Thyroid gland (tissue), 4 donors: Measurements from ENCODE around the gene NPFF. TPM values are rescaled to one million over a fixed set of nuclear protein-coding genes. Genes with fewer than 3 reads are reported as not detected.

Source experiments
- DNase-seq, 2 donors: peaks; one replicate each; pipeline ENCODE4 v3.0.0-alpha.2; 2019
- H3K27ac ChIP-seq, 3 donors: fragments of 200-600 bp; sonication (generic); 1 replicate in 2 of 3; 2 replicates in 1 of 3; pipeline ENCODE4 v1.5.1; 2016 to 2019; ENCODE audit warnings: mild to moderate bottlenecking in 1 of 3, moderate library complexity in 1 of 3
- H3K27me3 ChIP-seq: fragments of 200-600 bp; sonication (generic); one replicate; pipeline ENCODE4 v1.5.1; 2019
- H3K36me3 ChIP-seq, 2 donors: fragments of 200-600 bp; sonication (generic); one replicate each; pipeline ENCODE4 v1.5.1; 2016 to 2019
- H3K4me1 ChIP-seq, 2 donors: fragments of 200-600 bp; sonication (generic); one replicate each; pipeline ENCODE4 v1.5.1; 2017 to 2019
- H3K4me3 ChIP-seq, 3 donors: fragments of 200-600 bp; sonication (generic); replicated peaks in 1 of 3; 1 replicate in 2 of 3; 2 replicates in 1 of 3; pipeline ENCODE4 v1.5.1; 2016; ENCODE audit warnings: mild to moderate bottlenecking in 1 of 3
- H3K9me3 ChIP-seq: fragments of 200-600 bp; sonication (generic); one replicate; pipeline ENCODE4 v1.5.1; 2017
- CTCF ChIP-seq, 6 experiments: fragments of 200-600 bp in 3 of 6; fragments of 450-650 bp in 3 of 6; sonication (generic) in 3 of 6; IDR thresholded peaks; one replicate each; pipeline ENCODE4 v1.5.1; 2016 to 2019; ENCODE audit warnings: antibody characterized with exemption in 6 of 6, mild to moderate bottlenecking in 2 of 6, inconsistent platforms in 1 of 6, moderate library complexity in 1 of 6
- POLR2A ChIP-seq, 2 donors: fragments of 450-650 bp; IDR thresholded peaks; one replicate each; pipeline ENCODE4 v1.6.1; 2017; ENCODE audit warnings: antibody characterized with exemption in 2 of 2, mild to moderate bottlenecking in 2 of 2, moderate library complexity in 1 of 2
- WGBS, 2 donors: methylation state at CpG; one replicate each; pipeline ENCODE4 v1.1.5; 2017; 5-methylcytosine and 5-hydroxymethylcytosine counted together
- intact Hi-C: fragments of 100-400 bp; cut with DNase I; formaldehyde crosslinking; loops from one replicate; pipeline ENCODE4 v1.15.1; 2023
- total RNA-seq, 4 donors: library from RNA; depleted of rRNA; stranded (reverse); fragments of >200 nt; gene quantifications; one replicate each; pipeline ENCODE4 v1.2.3, GENCODE V29; 2016

NPFF gene
- total RNA-seq, 4 donors from 2014 or later = not detected

GRCh38 chr12:53543539-53543938 lies 36.3 kb upstream of the NPFF start:
- DNase-seq = peak; percentile 52 to 61
- Histone ChIP-seq H3K4me3 (no peak overlapping the region), H3K27me3 (no peaks in the 10 kb centered on the region), H3K4me1 (peaks cover 18 to 26% of the 10 kb centered on the region in 2 donors), H3K9me3 (no peaks in the 10 kb centered on the region), H3K36me3 (peaks cover 16 to 26% of the 10 kb centered on the region in 2 donors), H3K27ac (peak overlapping the region; percentile 7 to 81 (median 38))
- 30 to 32% methylated on average over 5 of the region's 5 CpGs for WGBS, 2 donors
- no peak for TF ChIP-seq POLR2A (IDR thresholded peaks at IDR 0.05)
- peak; percentile 58 to 97 (median 80) for TF ChIP-seq CTCF (IDR thresholded peaks at IDR 0.05)
- intact Hi-C loops = loop anchor here (2.0 kb wide), 1 partner anchor 133 kb away; the partner anchor contains the start of gene ATP5MC2

- WGBS, 2 donors = 100% methylated on average over 3 of the region's 3 CpGs
- Histone ChIP-seq H3K4me3 (no peak overlapping the region), H3K27ac (peak overlapping the region in 2 of 3 donors; percentile 46 to 49), H3K36me3 (peaks cover 32 to 41% of the 10 kb centered on the region in 2 donors), H3K27me3 (no peaks in the 10 kb centered on the region), H3K9me3 (no peaks in the 10 kb centered on the region), H3K4me1 (peaks cover 24 to 33% of the 10 kb centered on the region in 2 donors)
- TF ChIP-seq POLR2A (IDR thresholded peaks at IDR 0.05) = no peak
- TF ChIP-seq CTCF (IDR thresholded peaks at IDR 0.05) = no peak
- no peak for DNase-seq
- intact Hi-C loops = no loop called here
These were observed 32.2 kb upstream of the NPFF start for GRCh38 chr12:53539526-53539925.

GRCh38 chr12:53538209-53538689 lies 31.0 kb upstream of the NPFF start:
- intact Hi-C loops = no loop called here
- H3K27ac ChIP-seq = peak overlapping the region; percentile 0 to 49 (median 46)
- no peak for TF ChIP-seq CTCF (IDR thresholded peaks at IDR 0.05)
- TF ChIP-seq POLR2A (IDR thresholded peaks at IDR 0.05) = no peak
- H3K27me3 ChIP-seq = no peaks in the 10 kb centered on the region
- DNase-seq = peak in 1 of 2 donors; percentile 26
- no peaks in the 10 kb centered on the region for H3K9me3 ChIP-seq
- H3K36me3 ChIP-seq = peaks cover 45 to 53% of the 10 kb centered on the region in 2 donors
- 0 to 14% methylated on average over 1 of the region's 1 CpG for WGBS, 2 donors
- H3K4me1 ChIP-seq = peaks cover 21 to 22% of the 10 kb centered on the region in 2 donors
- no peak overlapping the region for H3K4me3 ChIP-seq

GRCh38 chr12:53536962-53537361 lies 29.7 kb upstream of the NPFF start:
- Histone ChIP-seq H3K9me3 (no peaks in the 10 kb centered on the region), H3K4me1 (peaks cover 17 to 22% of the 10 kb centered on the region in 2 donors), H3K27me3 (no peaks in the 10 kb centered on the region), H3K36me3 (peaks cover 47 to 57% of the 10 kb centered on the region in 2 donors), H3K27ac (peak overlapping the region in 2 of 3 donors; percentile 32 to 49), H3K4me3 (no peak overlapping the region)
- TF ChIP-seq CTCF (IDR thresholded peaks at IDR 0.05) = no peak
- no peak for TF ChIP-seq POLR2A (IDR thresholded peaks at IDR 0.05)
- WGBS, 2 donors = 34 to 39% methylated on average over 3 of the region's 3 CpGs
- intact Hi-C loops = no loop called here
- peak; percentile 58 to 62 for DNase-seq

GRCh38 chr12:53533471-53533870 lies 26.2 kb upstream of the NPFF start:
- Histone ChIP-seq H3K27me3 (no peaks in the 10 kb centered on the region), H3K36me3 (peaks cover 57 to 65% of the 10 kb centered on the region in 2 donors), H3K4me3 (no peak overlapping the region), H3K9me3 (no peaks in the 10 kb centered on the region), H3K4me1 (peaks cover 11 to 15% of the 10 kb centered on the region in 2 donors), H3K27ac (no peak overlapping the region)
- TF ChIP-seq POLR2A (IDR thresholded peaks at IDR 0.05) (no peak), CTCF (IDR thresholded peaks at IDR 0.05) (no peak)
- 73 to 80% methylated on average over 2 of the region's 2 CpGs for WGBS, 2 donors
- intact Hi-C loops = no loop called here
- DNase-seq = no peak
